ENCODE results near the gene HSPD1. TPM values are rescaled to one million over a fixed set of nuclear protein-coding genes. Genes with fewer than 3 reads are reported as not detected.

HSPD1 gene
- total and polyA plus RNA-seq, 2 of the 13 experiments (the other 11 are each of a cell fraction or from before 2014, with no cell fraction given): 685 to 2,610 TPM

DNA sequence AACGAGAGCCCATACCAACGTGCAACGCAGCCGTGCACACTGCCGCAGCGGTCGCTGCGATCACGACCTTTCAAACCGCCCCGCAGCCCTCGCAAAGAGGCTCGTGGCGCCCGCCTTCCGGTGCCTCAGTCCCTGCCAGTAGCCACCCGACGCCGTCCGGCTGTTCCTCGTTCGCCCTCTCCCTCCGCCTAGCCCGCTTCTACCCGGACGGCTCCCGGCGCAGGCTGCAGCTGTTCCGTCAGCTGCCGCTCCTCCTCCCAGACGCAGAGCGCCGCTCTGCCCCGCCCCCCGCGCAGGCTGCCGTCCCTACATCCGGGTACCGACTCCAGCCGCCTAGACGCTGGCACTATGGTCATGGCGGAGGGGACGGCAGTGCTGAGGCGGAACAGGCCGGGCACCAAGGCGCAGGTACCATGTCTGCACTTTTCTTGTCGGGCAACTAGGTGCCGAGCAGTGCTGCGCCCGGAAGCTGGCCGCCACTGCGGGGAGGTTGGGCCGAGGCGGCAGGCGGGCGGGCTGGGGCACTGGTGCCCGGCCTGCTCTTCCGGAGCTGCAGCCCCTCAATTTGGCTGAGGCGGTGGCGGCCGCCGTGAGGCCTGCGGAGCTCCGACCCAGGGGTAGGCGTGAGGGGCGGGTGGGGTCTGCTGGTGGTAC, 16.2 kb upstream of the HSPD1 start, which contains the start of gene MOB4 (continued):
- TF ChIP-seq, protein P1, sequence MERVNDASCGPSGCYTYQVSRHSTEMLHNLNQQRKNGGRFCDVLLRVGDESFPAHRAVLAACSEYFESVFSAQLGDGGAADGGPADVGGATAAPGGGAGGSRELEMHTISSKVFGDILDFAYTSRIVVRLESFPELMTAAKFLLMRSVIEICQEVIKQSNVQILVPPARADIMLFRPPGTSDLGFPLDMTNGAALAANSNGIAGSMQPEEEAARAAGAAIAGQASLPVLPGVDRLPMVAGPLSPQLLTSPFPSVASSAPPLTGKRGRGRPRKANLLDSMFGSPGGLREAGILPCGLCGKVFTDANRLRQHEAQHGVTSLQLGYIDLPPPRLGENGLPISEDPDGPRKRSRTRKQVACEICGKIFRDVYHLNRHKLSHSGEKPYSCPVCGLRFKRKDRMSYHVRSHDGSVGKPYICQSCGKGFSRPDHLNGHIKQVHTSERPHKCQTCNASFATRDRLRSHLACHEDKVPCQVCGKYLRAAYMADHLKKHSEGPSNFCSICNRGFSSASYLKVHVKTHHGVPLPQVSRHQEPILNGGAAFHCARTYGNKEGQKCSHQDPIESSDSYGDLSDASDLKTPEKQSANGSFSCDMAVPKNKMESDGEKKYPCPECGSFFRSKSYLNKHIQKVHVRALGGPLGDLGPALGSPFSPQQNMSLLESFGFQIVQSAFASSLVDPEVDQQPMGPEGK (CRISPR knock-in tag; IDR thresholded peaks at IDR 0.05): peak; percentile 84
- TF ChIP-seq NFE2L2 (IDR thresholded peaks at IDR 0.05; ENCODE audit: low read length) (no peak), PLSCR1 (CRISPR knock-in tag; IDR thresholded peaks at IDR 0.05; ENCODE audit: borderline replicate concordance) (no peak; the same call in 1 of the 2 replicates), PBX2 (CRISPR knock-in tag; IDR thresholded peaks at IDR 0.05) (peak; percentile 71), HIC2 (CRISPR knock-in tag; IDR thresholded peaks at IDR 0.05; ENCODE audit: low read depth) (peak; percentile 88), KLF6 (CRISPR knock-in tag; IDR thresholded peaks at IDR 0.05) (peak; percentile 90), ZNF251 (CRISPR knock-in tag; IDR thresholded peaks at IDR 0.05) (no peak), ZNF567 (CRISPR knock-in tag; IDR thresholded peaks at IDR 0.05; ENCODE audit: borderline replicate concordance) (peak; percentile 100), SPEN (CRISPR knock-in tag; IDR thresholded peaks at IDR 0.05; ENCODE audit: low read depth) (peak; percentile 100), ZNF879 (CRISPR knock-in tag; IDR thresholded peaks at IDR 0.05) (peak; percentile 92), ISL2 (CRISPR knock-in tag; IDR thresholded peaks at IDR 0.05) (peak; percentile 86), LCORL (IDR thresholded peaks at IDR 0.05) (0 out of 2 replicates have a peak, but pooled peaks have one; percentile 24), LCORL (CRISPR knock-in tag; IDR thresholded peaks at IDR 0.05) (peak; percentile 96), REL (CRISPR knock-in tag; conservative IDR thresholded peaks at IDR 0.05) (peak; percentile 99), ZNF605 (CRISPR knock-in tag; IDR thresholded peaks at IDR 0.05) (peak; percentile 99), HOXA9 (CRISPR knock-in tag; IDR thresholded peaks at IDR 0.05; ENCODE audit: borderline replicate concordance) (peak; percentile 98), MTA3 (CRISPR knock-in tag; IDR thresholded peaks at IDR 0.05) (no peak), ZNF17 (CRISPR knock-in tag; IDR thresholded peaks at IDR 0.05) (peak; percentile 64; the same call in 1 of the 2 replicates)
- TF ChIP-seq, protein P2, sequence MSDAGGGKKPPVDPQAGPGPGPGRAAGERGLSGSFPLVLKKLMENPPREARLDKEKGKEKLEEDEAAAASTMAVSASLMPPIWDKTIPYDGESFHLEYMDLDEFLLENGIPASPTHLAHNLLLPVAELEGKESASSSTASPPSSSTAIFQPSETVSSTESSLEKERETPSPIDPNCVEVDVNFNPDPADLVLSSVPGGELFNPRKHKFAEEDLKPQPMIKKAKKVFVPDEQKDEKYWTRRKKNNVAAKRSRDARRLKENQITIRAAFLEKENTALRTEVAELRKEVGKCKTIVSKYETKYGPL (CRISPR knock-in tag; IDR thresholded peaks at IDR 0.05): peak; percentile 8; the same call in 1 of the 2 replicates
- TF ChIP-seq, protein P3, sequence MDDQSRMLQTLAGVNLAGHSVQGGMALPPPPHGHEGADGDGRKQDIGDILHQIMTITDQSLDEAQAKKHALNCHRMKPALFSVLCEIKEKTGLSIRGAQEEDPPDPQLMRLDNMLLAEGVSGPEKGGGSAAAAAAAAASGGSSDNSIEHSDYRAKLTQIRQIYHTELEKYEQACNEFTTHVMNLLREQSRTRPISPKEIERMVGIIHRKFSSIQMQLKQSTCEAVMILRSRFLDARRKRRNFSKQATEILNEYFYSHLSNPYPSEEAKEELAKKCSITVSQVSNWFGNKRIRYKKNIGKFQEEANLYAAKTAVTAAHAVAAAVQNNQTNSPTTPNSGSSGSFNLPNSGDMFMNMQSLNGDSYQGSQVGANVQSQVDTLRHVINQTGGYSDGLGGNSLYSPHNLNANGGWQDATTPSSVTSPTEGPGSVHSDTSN (CRISPR knock-in tag; IDR thresholded peaks at IDR 0.05; ENCODE audit: borderline replicate concordance): 0 out of 2 replicates have a peak, but pooled peaks have one; percentile 48
- TF ChIP-seq, protein P4, sequence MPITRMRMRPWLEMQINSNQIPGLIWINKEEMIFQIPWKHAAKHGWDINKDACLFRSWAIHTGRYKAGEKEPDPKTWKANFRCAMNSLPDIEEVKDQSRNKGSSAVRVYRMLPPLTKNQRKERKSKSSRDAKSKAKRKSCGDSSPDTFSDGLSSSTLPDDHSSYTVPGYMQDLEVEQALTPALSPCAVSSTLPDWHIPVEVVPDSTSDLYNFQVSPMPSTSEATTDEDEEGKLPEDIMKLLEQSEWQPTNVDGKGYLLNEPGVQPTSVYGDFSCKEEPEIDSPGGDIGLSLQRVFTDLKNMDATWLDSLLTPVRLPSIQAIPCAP (CRISPR knock-in tag; IDR thresholded peaks at IDR 0.05; ENCODE audit: low read depth): no peak; the same call in 1 of the 2 replicates
